Gastroesophageal sphincter (tissue), 4 donors: ENCODE results near the gene TCAIM. TPM values are rescaled to one million over a fixed set of nuclear protein-coding genes. Genes with fewer than 3 reads are reported as not detected.

ENCODE experiments used
- ATAC-seq: fragments of 150-250 bp; one replicate; pipeline ENCODE4 v1.9.1; 2016; ENCODE audit warnings: mild to moderate bottlenecking, moderate library complexity
- H3K27ac ChIP-seq, 4 donors: fragments of 200-600 bp; sonication (generic) in 3 of 4; 1 replicate in 3 of 4; 2 replicates in 1 of 4; pipeline ENCODE4 v1.5.1; 2016 to 2019
- H3K27me3 ChIP-seq: fragments of 200-600 bp; sonication (generic); one replicate; pipeline ENCODE4 v1.5.1; 2019
- H3K36me3 ChIP-seq, 2 donors: fragments of 200-600 bp; sonication (generic); one replicate each; pipeline ENCODE4 v1.5.1; 2019; ENCODE audit warnings: control low read depth in 1 of 2
- H3K4me1 ChIP-seq, 3 donors: fragments of 200-600 bp; sonication (generic); 1 replicate in 2 of 3; 2 replicates in 1 of 3; pipeline ENCODE4 v1.5.1; 2016 to 2019; ENCODE audit warnings: control low read depth in 2 of 3
- H3K4me3 ChIP-seq, 2 donors: fragments of 200-600 bp; sonication (generic); one replicate each; pipeline ENCODE4 v1.5.1; 2019; ENCODE audit warnings: mild to moderate bottlenecking in 1 of 2, moderate library complexity in 1 of 2
- H3K9me3 ChIP-seq, 3 donors: fragments of 200-600 bp; sonication (generic); one replicate each; pipeline ENCODE4 v1.5.1; 2017 to 2019; ENCODE audit warnings: control low read depth in 2 of 3
- EP300 ChIP-seq: sonication (generic); formaldehyde crosslinking; IDR thresholded peaks from one replicate; pipeline ENCODE4 v1.6.1; 2017; ENCODE audit warnings: antibody characterized with exemption, mild to moderate bottlenecking
- POLR2A ChIP-seq, 2 donors: fragments of 450-650 bp; IDR thresholded peaks; one replicate each; pipeline ENCODE4 v1.6.1; 2017; ENCODE audit warnings: antibody characterized with exemption in 2 of 2, mild to moderate bottlenecking in 2 of 2, moderate library complexity in 1 of 2
- POLR2AphosphoS5 ChIP-seq: sonication (generic); formaldehyde crosslinking; IDR thresholded peaks from one replicate; pipeline ENCODE4 v1.6.1; 2017; ENCODE audit warnings: antibody characterized with exemption
- WGBS, 2 donors: methylation state at CpG; one replicate each; pipeline ENCODE4 v1.1.5; 2018; ENCODE audit warnings: low coverage in 1 of 2; 5-methylcytosine and 5-hydroxymethylcytosine counted together
- total RNA-seq, 4 donors: library from RNA; depleted of rRNA; stranded (reverse); fragments of >200 nt; gene quantifications; one replicate each; pipeline ENCODE4 v1.1.0, GENCODE V29; 2016
- TF ChIP-seq, protein P1 (sequence below), 4 experiments: fragments of 200-600 bp in 2 of 4; fragments of 450-650 bp in 2 of 4; sonication (generic) in 1 of 4; IDR thresholded peaks; one replicate each; pipeline ENCODE4 v1.5.1; 2017 to 2019; ENCODE audit warnings: antibody characterized with exemption in 4 of 4, mild to moderate bottlenecking in 2 of 4, moderate library complexity in 2 of 4

Gene TCAIM
- total RNA-seq, 4 donors from 2014 or later, result 25.8 to 56.2 (median 45.9) TPM

GRCh38 chr3:44421280-44421679 lies 82.7 kb downstream of the TCAIM start:
- no peak overlapping the region for H3K4me3 ChIP-seq
- WGBS, 2 donors, result 80% methylated on average over 2 of the region's 6 CpGs; no CpG with 5 or more reads in 1 of the 2 donors
- no peaks in the 10 kb centered on the region for H3K9me3 ChIP-seq
- TF ChIP-seq POLR2A (IDR thresholded peaks at IDR 0.05) (no peak), POLR2AphosphoS5 (no peak), EP300 (no peak)
- TF ChIP-seq, protein P1, sequence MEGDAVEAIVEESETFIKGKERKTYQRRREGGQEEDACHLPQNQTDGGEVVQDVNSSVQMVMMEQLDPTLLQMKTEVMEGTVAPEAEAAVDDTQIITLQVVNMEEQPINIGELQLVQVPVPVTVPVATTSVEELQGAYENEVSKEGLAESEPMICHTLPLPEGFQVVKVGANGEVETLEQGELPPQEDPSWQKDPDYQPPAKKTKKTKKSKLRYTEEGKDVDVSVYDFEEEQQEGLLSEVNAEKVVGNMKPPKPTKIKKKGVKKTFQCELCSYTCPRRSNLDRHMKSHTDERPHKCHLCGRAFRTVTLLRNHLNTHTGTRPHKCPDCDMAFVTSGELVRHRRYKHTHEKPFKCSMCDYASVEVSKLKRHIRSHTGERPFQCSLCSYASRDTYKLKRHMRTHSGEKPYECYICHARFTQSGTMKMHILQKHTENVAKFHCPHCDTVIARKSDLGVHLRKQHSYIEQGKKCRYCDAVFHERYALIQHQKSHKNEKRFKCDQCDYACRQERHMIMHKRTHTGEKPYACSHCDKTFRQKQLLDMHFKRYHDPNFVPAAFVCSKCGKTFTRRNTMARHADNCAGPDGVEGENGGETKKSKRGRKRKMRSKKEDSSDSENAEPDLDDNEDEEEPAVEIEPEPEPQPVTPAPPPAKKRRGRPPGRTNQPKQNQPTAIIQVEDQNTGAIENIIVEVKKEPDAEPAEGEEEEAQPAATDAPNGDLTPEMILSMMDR (IDR thresholded peaks at IDR 0.05), result no peak
- H3K4me1 ChIP-seq, result no peaks in the 10 kb centered on the region
- H3K27ac ChIP-seq, result no peak overlapping the region
- H3K36me3 ChIP-seq, result no peaks in the 10 kb centered on the region
- peaks cover 23% of the 10 kb centered on the region for H3K27me3 ChIP-seq
- no peak for ATAC-seq

DNA sequence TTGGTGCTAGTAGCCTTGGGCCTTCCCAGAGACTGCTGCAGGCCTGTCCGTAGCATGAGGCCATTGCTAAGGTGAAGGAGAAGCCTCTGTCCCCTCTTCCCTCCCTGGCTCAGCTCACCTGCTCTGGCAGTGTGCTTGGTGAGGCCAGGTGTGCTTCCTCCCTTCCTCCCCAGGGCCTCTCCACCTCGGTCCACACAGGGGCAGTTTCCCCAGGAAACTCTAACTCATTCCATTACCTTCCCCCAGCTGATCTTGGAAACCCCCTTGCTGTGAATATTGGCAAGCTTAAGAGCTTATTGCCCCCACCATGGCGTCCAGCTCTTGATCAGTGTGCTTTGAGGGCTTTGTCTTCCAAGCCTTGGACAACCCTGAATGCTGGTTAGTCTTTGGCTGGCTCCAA lies 86.2 kb downstream of the TCAIM start:
- 68 to 71% methylated on average over 1 to 2 of the region's 3 CpGs for WGBS, 2 donors
- TF ChIP-seq EP300, result no peak
- no peak for TF ChIP-seq POLR2A (IDR thresholded peaks at IDR 0.05)
- TF ChIP-seq, protein P1 (IDR thresholded peaks at IDR 0.05), result no peak
- no peak for TF ChIP-seq POLR2AphosphoS5
- Histone ChIP-seq H3K36me3 (no peaks in the 10 kb centered on the region), H3K27me3 (peaks cover 23% of the 10 kb centered on the region), H3K27ac (no peak overlapping the region), H3K9me3 (no peaks in the 10 kb centered on the region), H3K4me1 (no peaks in the 10 kb centered on the region), H3K4me3 (no peak overlapping the region)
- ATAC-seq, result no peak

DNA sequence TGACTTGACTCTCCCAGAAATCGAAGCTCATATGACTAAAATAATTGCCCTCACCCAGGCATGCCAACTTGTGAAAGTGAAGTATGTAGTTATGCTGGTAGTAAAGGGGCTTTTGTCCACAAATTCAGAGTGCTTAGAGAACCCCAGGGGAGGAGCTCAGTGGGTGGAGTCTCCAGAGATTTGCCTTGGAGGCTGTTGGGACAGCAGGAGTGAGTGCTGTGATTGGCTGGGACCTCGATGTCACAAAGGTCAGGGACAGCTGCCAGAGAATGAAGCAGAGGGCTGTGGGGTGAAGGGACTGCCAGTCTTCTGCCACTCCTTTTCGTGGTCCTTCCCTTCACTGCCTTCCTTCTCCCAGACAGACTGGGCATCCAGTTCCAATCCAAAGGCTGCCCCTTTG lies 89.1 kb downstream of the TCAIM start:
- H3K4me3 ChIP-seq, result no peak overlapping the region
- peaks cover 15% of the 10 kb centered on the region for H3K27me3 ChIP-seq
- TF ChIP-seq EP300 (no peak), POLR2AphosphoS5 (no peak), POLR2A (IDR thresholded peaks at IDR 0.05) (no peak)
- TF ChIP-seq, protein P1 (IDR thresholded peaks at IDR 0.05), result no peak
- no peak overlapping the region for H3K27ac ChIP-seq
- no peak for ATAC-seq
- no peaks in the 10 kb centered on the region for H3K9me3 ChIP-seq
- no peaks in the 10 kb centered on the region for H3K36me3 ChIP-seq
- 74 to 83% methylated on average over 2 to 3 of the region's 3 CpGs for WGBS, 2 donors
- no peaks in the 10 kb centered on the region for H3K4me1 ChIP-seq

GRCh38 chr3:44428910-44429309 lies 90.3 kb downstream of the TCAIM start:
- Histone ChIP-seq H3K36me3 (no peaks in the 10 kb centered on the region), H3K27ac (no peak overlapping the region), H3K9me3 (no peaks in the 10 kb centered on the region), H3K4me1 (no peaks in the 10 kb centered on the region), H3K4me3 (no peak overlapping the region), H3K27me3 (peaks cover 10% of the 10 kb centered on the region)
- TF ChIP-seq, protein P1 (IDR thresholded peaks at IDR 0.05), result no peak
- TF ChIP-seq POLR2A (IDR thresholded peaks at IDR 0.05) (no peak), POLR2AphosphoS5 (no peak), EP300 (no peak)
- no peak for ATAC-seq
- WGBS, 2 donors, result 69 to 81% methylated on average over 2 to 4 of the region's 7 CpGs

GRCh38 chr3:44429459-44429858 lies 90.9 kb downstream of the TCAIM start:
- Histone ChIP-seq H3K4me1 (no peaks in the 10 kb centered on the region), H3K36me3 (no peaks in the 10 kb centered on the region), H3K27me3 (peaks cover 5% of the 10 kb centered on the region), H3K9me3 (no peaks in the 10 kb centered on the region), H3K4me3 (no peak overlapping the region), H3K27ac (no peak overlapping the region)
- TF ChIP-seq EP300 (no peak), POLR2A (IDR thresholded peaks at IDR 0.05) (no peak), POLR2AphosphoS5 (no peak)
- TF ChIP-seq, protein P1 (IDR thresholded peaks at IDR 0.05), result no peak
- no peak for ATAC-seq
- 85 to 100% methylated on average over 1 to 5 of the region's 6 CpGs for WGBS, 2 donors
